Measurements from ENCODE around the gene FGF2. TPM values are rescaled to one million over a fixed set of nuclear protein-coding genes. Genes with fewer than 3 reads are reported as not detected.

The FGF2 gene
- polyA plus RNA-seq, 1 of the 3 experiments (the other 2 are of a cell fraction): 11.1 TPM

- H3K9me3 ChIP-seq: no peaks in the 10 kb centered on the region
- 11% methylated on average over 6 of the region's 6 CpGs for WGBS (ENCODE audit: low lambda C conversion rate)
- TF ChIP-seq NFIC (IDR thresholded peaks at IDR 0.05; ENCODE audit: borderline replicate concordance) (peak; percentile 99), MAX (IDR thresholded peaks at IDR 0.05; ENCODE audit: low read depth) (peak; percentile 73; the same call in 1 of the 2 replicates), FOSL2 (IDR thresholded peaks at IDR 0.05; ENCODE audit: borderline replicate concordance, low read depth) (peak; percentile 93), SMC3 (IDR thresholded peaks at IDR 0.05; ENCODE audit: low read depth, low read length) (0 out of 2 replicates have a peak, but pooled peaks have one; percentile 14), RCOR1 (IDR thresholded peaks at IDR 0.05; ENCODE audit: low read length) (no peak), POLR2AphosphoS5 (IDR thresholded peaks at IDR 0.05; ENCODE audit: low read depth, low read length) (peak; percentile 79; the same call in 1 of the 2 replicates), TCF12 (IDR thresholded peaks at IDR 0.05) (peak; percentile 89), JUND (IDR thresholded peaks at IDR 0.05) (peak; percentile 88), TEAD4 (IDR thresholded peaks at IDR 0.05; ENCODE audit: borderline replicate concordance, insufficient read depth) (peak; percentile 99), CHD2 (IDR thresholded peaks at IDR 0.05; ENCODE audit: low read length, partially characterized antibody) (no peak), IRF3 (IDR thresholded peaks at IDR 0.05; ENCODE audit: low read depth, low read length) (no peak), NRF1 (IDR thresholded peaks at IDR 0.05; ENCODE audit: low read depth, low read length) (no peak), RXRA (IDR thresholded peaks at IDR 0.05; ENCODE audit: borderline replicate concordance, low read depth) (no peak; the same call in 1 of the 2 replicates), REST (IDR thresholded peaks at IDR 0.05; ENCODE audit: low read depth, low read length) (peak; percentile 73; the same call in 1 of the 2 replicates), TAF1 (IDR thresholded peaks at IDR 0.05; ENCODE audit: borderline replicate concordance, low read depth, low read length) (peak; percentile 65; the same call in 1 of the 2 replicates), EP300 (IDR thresholded peaks at IDR 0.05; ENCODE audit: borderline replicate concordance in 1 of 2, low read depth in 1 of 2, low read length in 1 of 2) (peak in 1 of 2 experiments; percentile 97; a peak in 2 of 4 replicates), USF1 (IDR thresholded peaks at IDR 0.05; ENCODE audit: borderline replicate concordance, low read depth) (no peak), MEF2A (IDR thresholded peaks at IDR 0.05; ENCODE audit: borderline replicate concordance, low read depth) (peak; percentile 79), PBX3 (IDR thresholded peaks at IDR 0.05) (peak; percentile 87), FOXM1 (IDR thresholded peaks at IDR 0.05; ENCODE audit: low read depth) (peak; percentile 83; the same call in 1 of the 2 replicates), ZBTB33 (IDR thresholded peaks at IDR 0.05; ENCODE audit: borderline replicate concordance, low read depth) (peak; percentile 55; the same call in 1 of the 2 replicates), YY1 (IDR thresholded peaks at IDR 0.05; ENCODE audit: low read depth) (no peak)
- no peaks in the 10 kb centered on the region for H3K9me2 ChIP-seq
- H3F3A ChIP-seq (replicated peaks; ENCODE audit: insufficient read depth): peaks cover 26% of the 10 kb centered on the region
- H4K20me1 ChIP-seq (ENCODE audit: insufficient read depth): no peaks in the 10 kb centered on the region
- H3K36me3 ChIP-seq (replicated peaks in 1 of 2; ENCODE audit: control insufficient read depth in 1 of 2, insufficient read depth in 2 of 2, low read length in 1 of 2): no peaks in the 10 kb centered on the region
- H3K4me1 ChIP-seq (ENCODE audit: control insufficient read depth in 1 of 2, insufficient read depth in 2 of 2, low read depth in 1 of 2, low read length in 1 of 2): peaks cover 0 to 24% of the 10 kb centered on the region in 2 experiments; a peak in 3 of 4 replicates
- no peaks in the 10 kb centered on the region for H3K27me3 ChIP-seq (ENCODE audit: insufficient read depth)
- peak overlapping the region in 1 of 2 experiments; percentile 18; a peak in 2 of 4 replicates for H3K4me3 ChIP-seq (ENCODE audit: low read depth in 2 of 2, low read length in 1 of 2)
- peak overlapping the region; percentile 50 for H3K9ac ChIP-seq
- peak overlapping the region; percentile 77 for H2AFZ ChIP-seq (ENCODE audit: low read depth)
- CTCF ChIA-PET: interaction anchor here (0.9 to 1.4 kb wide), 2 partner anchors 130 to 147 kb away, joined by 3 to 4 read pairs; no protein-coding TSS in a partner anchor
- peak overlapping the region; percentile 79 to 80; a peak in 3 of 4 replicates for H3K27ac ChIP-seq (ENCODE audit: low read depth in 2 of 2, low read length in 1 of 2)
- DNase-seq: no peak
- no peaks in the 10 kb centered on the region for H3K79me2 ChIP-seq (ENCODE audit: insufficient read depth)
- POLR2A ChIA-PET: no interaction called here
- H3K4me2 ChIP-seq: peak overlapping the region; percentile 50
Observed at GRCh38 chr4:122783301-122784215, 43.1 kb upstream of the FGF2 start.

Measured in SK-N-SH (cell line).